Measurements from ENCODE around the gene NATD1.

Gene NATD1

GRCh38 chr17:21286909-21287702 lies 33.9 kb upstream of the NATD1 start:
- Histone ChIP-seq H3K4me1 (ENCODE audit: control insufficient read depth, insufficient read depth, low read length) (peaks cover 40% of the 10 kb centered on the region), H3K27ac (ENCODE audit: low read depth, low read length) (peak overlapping the region; percentile 93), H3K4me3 (ENCODE audit: low read length) (peak overlapping the region; percentile 67), H3K27me3 (ENCODE audit: control insufficient read depth, insufficient read depth, low read length) (no peaks in the 10 kb centered on the region), H3K36me3 (ENCODE audit: control insufficient read depth, insufficient read depth, low read length) (no peaks in the 10 kb centered on the region), H3K9ac (ENCODE audit: low read length) (peak overlapping the region; percentile 58)

- Histone ChIP-seq H3K27me3 (ENCODE audit: control insufficient read depth, insufficient read depth, low read length) (no peaks in the 10 kb centered on the region), H3K27ac (ENCODE audit: low read depth, low read length) (peak overlapping the region; percentile 93), H3K9ac (ENCODE audit: low read length) (peak overlapping the region; percentile 70), H3K4me3 (ENCODE audit: low read length) (peak overlapping the region; percentile 67), H3K36me3 (ENCODE audit: control insufficient read depth, insufficient read depth, low read length) (no peaks in the 10 kb centered on the region), H3K4me1 (ENCODE audit: control insufficient read depth, insufficient read depth, low read length) (peaks cover 44% of the 10 kb centered on the region)
Measured at GRCh38 chr17:21286066-21286770, 33.0 kb upstream of the NATD1 start.

- Histone ChIP-seq H3K27ac (ENCODE audit: low read depth, low read length) (peak overlapping the region; percentile 93), H3K27me3 (ENCODE audit: control insufficient read depth, insufficient read depth, low read length) (no peaks in the 10 kb centered on the region), H3K36me3 (ENCODE audit: control insufficient read depth, insufficient read depth, low read length) (no peaks in the 10 kb centered on the region)
Measured at GRCh38 chr17:21285164-21286065, 32.2 kb upstream of the NATD1 start.

GRCh38 chr17:21284319-21285163 lies 31.3 kb upstream of the NATD1 start, which contains the start of gene MAP2K3:
MAP2K3 (plus strand) TSS chr17:21284711; CDS start chr17:21284921, 210 bp downstream.
- Histone ChIP-seq H3K9ac (ENCODE audit: low read length) (peak within 1 kb of the TSS; percentile 70), H3K27ac (ENCODE audit: low read depth, low read length) (peak within 1 kb of the TSS; percentile 93), H3K36me3 (ENCODE audit: control insufficient read depth, insufficient read depth, low read length) (no peaks in the 10 kb centered on the region), H3K4me1 (ENCODE audit: control insufficient read depth, insufficient read depth, low read length) (peaks cover 36% of the 10 kb centered on the region), H3K4me3 (ENCODE audit: low read length) (peak within 1 kb of the TSS; percentile 74), H3K27me3 (ENCODE audit: control insufficient read depth, insufficient read depth, low read length) (no peaks in the 10 kb centered on the region)

More at GRCh38 chr17:21285164-21286065, 32.2 kb upstream of the NATD1 start:
- Histone ChIP-seq H3K9ac (ENCODE audit: low read length) (peak overlapping the region; percentile 70), H3K4me3 (ENCODE audit: low read length) (peak overlapping the region; percentile 67), H3K4me1 (ENCODE audit: control insufficient read depth, insufficient read depth, low read length) (peaks cover 44% of the 10 kb centered on the region)

GRCh38 chr17:21283482-21284318 lies 30.5 kb upstream of the NATD1 start:
- Histone ChIP-seq H3K27ac (ENCODE audit: low read depth, low read length) (peak overlapping the region; percentile 11), H3K36me3 (ENCODE audit: control insufficient read depth, insufficient read depth, low read length) (no peaks in the 10 kb centered on the region), H3K4me3 (ENCODE audit: low read length) (peak overlapping the region; percentile 74), H3K4me1 (ENCODE audit: control insufficient read depth, insufficient read depth, low read length) (peaks cover 33% of the 10 kb centered on the region), H3K9ac (ENCODE audit: low read length) (peak overlapping the region; percentile 45), H3K27me3 (ENCODE audit: control insufficient read depth, insufficient read depth, low read length) (no peaks in the 10 kb centered on the region)

GRCh38 chr17:21282850-21283249 lies 29.6 kb upstream of the NATD1 start:
- Histone ChIP-seq H3K27me3 (ENCODE audit: control insufficient read depth, insufficient read depth, low read length) (no peaks in the 10 kb centered on the region), H3K4me1 (ENCODE audit: control insufficient read depth, insufficient read depth, low read length) (peaks cover 25% of the 10 kb centered on the region), H3K9ac (ENCODE audit: low read length) (no peak overlapping the region), H3K27ac (ENCODE audit: low read depth, low read length) (peak overlapping the region; percentile 11), H3K36me3 (ENCODE audit: control insufficient read depth, insufficient read depth, low read length) (no peaks in the 10 kb centered on the region), H3K4me3 (ENCODE audit: low read length) (no peak overlapping the region)

GRCh38 chr17:21282231-21282630 lies 29.0 kb upstream of the NATD1 start:
- no peaks in the 10 kb centered on the region for H3K36me3 ChIP-seq (ENCODE audit: control insufficient read depth, insufficient read depth, low read length)
- peak overlapping the region; percentile 50 for H3K27ac ChIP-seq (ENCODE audit: low read depth, low read length)

GRCh38 chr17:21280081-21280518 lies 26.9 kb upstream of the NATD1 start:
- H3K36me3 ChIP-seq (ENCODE audit: control insufficient read depth, insufficient read depth, low read length): no peaks in the 10 kb centered on the region
- H3K27me3 ChIP-seq (ENCODE audit: control insufficient read depth, insufficient read depth, low read length): no peaks in the 10 kb centered on the region
- no peak overlapping the region for H3K4me3 ChIP-seq (ENCODE audit: low read length)
- no peak overlapping the region for H3K27ac ChIP-seq (ENCODE audit: low read depth, low read length)
- peaks cover 13% of the 10 kb centered on the region for H3K4me1 ChIP-seq (ENCODE audit: control insufficient read depth, insufficient read depth, low read length)
- no peak overlapping the region for H3K9ac ChIP-seq (ENCODE audit: low read length)

More at GRCh38 chr17:21282231-21282630, 29.0 kb upstream of the NATD1 start:
- Histone ChIP-seq H3K9ac (ENCODE audit: low read length) (no peak overlapping the region), H3K27me3 (ENCODE audit: control insufficient read depth, insufficient read depth, low read length) (no peaks in the 10 kb centered on the region), H3K4me3 (ENCODE audit: low read length) (no peak overlapping the region), H3K4me1 (ENCODE audit: control insufficient read depth, insufficient read depth, low read length) (peaks cover 20% of the 10 kb centered on the region)

GRCh38 chr17:21279582-21279981 lies 26.4 kb upstream of the NATD1 start:
- no peaks in the 10 kb centered on the region for H3K36me3 ChIP-seq (ENCODE audit: control insufficient read depth, insufficient read depth, low read length)
- H3K4me1 ChIP-seq (ENCODE audit: control insufficient read depth, insufficient read depth, low read length): peaks cover 13% of the 10 kb centered on the region
- H3K27ac ChIP-seq (ENCODE audit: low read depth, low read length): no peak overlapping the region
- no peak overlapping the region for H3K4me3 ChIP-seq (ENCODE audit: low read length)
- no peaks in the 10 kb centered on the region for H3K27me3 ChIP-seq (ENCODE audit: control insufficient read depth, insufficient read depth, low read length)
- H3K9ac ChIP-seq (ENCODE audit: low read length): no peak overlapping the region

- no peak overlapping the region for H3K4me3 ChIP-seq (ENCODE audit: low read length)
- no peak overlapping the region for H3K27ac ChIP-seq (ENCODE audit: low read depth, low read length)
- H3K4me1 ChIP-seq (ENCODE audit: control insufficient read depth, insufficient read depth, low read length): peaks cover 13% of the 10 kb centered on the region
- no peak overlapping the region for H3K9ac ChIP-seq (ENCODE audit: low read length)
- H3K36me3 ChIP-seq (ENCODE audit: control insufficient read depth, insufficient read depth, low read length): no peaks in the 10 kb centered on the region
- no peaks in the 10 kb centered on the region for H3K27me3 ChIP-seq (ENCODE audit: control insufficient read depth, insufficient read depth, low read length)
Measured at GRCh38 chr17:21279198-21279535, 26.0 kb upstream of the NATD1 start.

All from rectal smooth muscle tissue (tissue), 1 donor.